ENCODE measurements around the gene ABLIM2. TPM values are rescaled to one million over a fixed set of nuclear protein-coding genes. Genes with fewer than 3 reads are reported as not detected.

The ABLIM2 gene
- total and polyA plus RNA-seq, 2 of the 8 experiments (the other 6 are each of a cell fraction or from before 2014, with no cell fraction given), result 2.8 to 3.0 TPM

GRCh38 chr4:8202108-8203051, 43.8 kb upstream of the ABLIM2 start (continued):
- TF ChIP-seq USF2 (IDR thresholded peaks at IDR 0.05; ENCODE audit: low read length), result no peak
- TF ChIP-seq HDAC2 (IDR thresholded peaks at IDR 0.05; ENCODE audit: borderline replicate concordance in 1 of 2, low read depth in 2 of 2, low read length in 2 of 2), result no peak
- TF ChIP-seq PHF8 (conservative IDR thresholded peaks at IDR 0.05; ENCODE audit: low read depth, low read length), result no peak
- TF ChIP-seq KDM1A (IDR thresholded peaks at IDR 0.05; ENCODE audit: borderline replicate concordance, low read length), result no peak
- TF ChIP-seq SIN3A (conservative IDR thresholded peaks at IDR 0.05 in 1 of 2, IDR thresholded peaks at IDR 0.05 in 1 of 2; ENCODE audit: low read depth in 1 of 2, low read length in 2 of 2), result no peak

Measured in H1 (cell line).